ENCODE measurements around the gene JAK1. TPM values are rescaled to one million over a fixed set of nuclear protein-coding genes. Genes with fewer than 3 reads are reported as not detected.

JAK1 gene
- total RNA-seq, 4 donors from 2014 or later, result 102 to 165 (median 120) TPM

GRCh38 chr1:64848136-64848535 lies 118.2 kb downstream of the JAK1 start:
- intact Hi-C loops (cut with DNase I), result no loop called here
- H3K4me1 ChIP-seq, result no peaks in the 10 kb centered on the region
- H3K36me3 ChIP-seq, result peaks cover 23 to 37% of the 10 kb centered on the region in 2 donors
- no peak for DNase-seq
- no peaks in the 10 kb centered on the region for H3K27me3 ChIP-seq
- WGBS, 2 donors, result 84 to 95% methylated on average over 3 of the region's 3 CpGs
- TF ChIP-seq POLR2A (IDR thresholded peaks at IDR 0.05), result no peak
- TF ChIP-seq CTCF (IDR thresholded peaks at IDR 0.05), result no peak
- no peaks in the 10 kb centered on the region for H3K9me3 ChIP-seq
- H3K4me3 ChIP-seq (replicated peaks in 1 of 3), result no peak overlapping the region
- no peak overlapping the region for H3K27ac ChIP-seq

- peaks cover 23 to 37% of the 10 kb centered on the region in 2 donors for H3K36me3 ChIP-seq
- TF ChIP-seq CTCF (IDR thresholded peaks at IDR 0.05), result no peak
- TF ChIP-seq POLR2A (IDR thresholded peaks at IDR 0.05), result no peak
- H3K4me1 ChIP-seq, result no peaks in the 10 kb centered on the region
- no peak overlapping the region for H3K27ac ChIP-seq
- H3K27me3 ChIP-seq, result no peaks in the 10 kb centered on the region
- H3K9me3 ChIP-seq, result no peaks in the 10 kb centered on the region
- H3K4me3 ChIP-seq (replicated peaks in 1 of 3), result no peak overlapping the region
- WGBS, 2 donors, result 87 to 96% methylated on average over 4 of the region's 4 CpGs
- no peak for DNase-seq
- intact Hi-C loops (cut with DNase I), result no loop called here
These were observed 118.7 kb downstream of the JAK1 start for GRCh38 chr1:64847666-64848065.

GRCh38 chr1:64846573-64847430 lies 119.5 kb downstream of the JAK1 start:
- intact Hi-C loops (cut with DNase I), result no loop called here
- H3K4me1 ChIP-seq, result peaks cover 0 to 6% of the 10 kb centered on the region in 2 donors

GRCh38 chr1:64845831-64846425 lies 120.4 kb downstream of the JAK1 start:
- 98 to 99% methylated on average over 12 to 13 of the region's 13 CpGs for WGBS, 2 donors
- Histone ChIP-seq H3K27ac (no peak overlapping the region), H3K9me3 (no peaks in the 10 kb centered on the region), H3K4me3 (replicated peaks in 1 of 3) (no peak overlapping the region), H3K36me3 (peaks cover 30 to 41% of the 10 kb centered on the region in 2 donors), H3K4me1 (peaks cover 0 to 6% of the 10 kb centered on the region in 2 donors), H3K27me3 (no peaks in the 10 kb centered on the region)
- no peak for TF ChIP-seq POLR2A (IDR thresholded peaks at IDR 0.05)
- TF ChIP-seq CTCF (IDR thresholded peaks at IDR 0.05), result no peak
- no peak for DNase-seq
- intact Hi-C loops (cut with DNase I), result no loop called here

More at GRCh38 chr1:64846573-64847430, 119.5 kb downstream of the JAK1 start:
- TF ChIP-seq POLR2A (IDR thresholded peaks at IDR 0.05), result no peak
- TF ChIP-seq CTCF (IDR thresholded peaks at IDR 0.05), result no peak
- Histone ChIP-seq H3K36me3 (peaks cover 23 to 37% of the 10 kb centered on the region in 2 donors), H3K9me3 (no peaks in the 10 kb centered on the region), H3K27ac (no peak overlapping the region), H3K4me3 (replicated peaks in 1 of 3) (no peak overlapping the region), H3K27me3 (no peaks in the 10 kb centered on the region)
- DNase-seq, result no peak
- 91 to 92% methylated on average over 10 of the region's 10 CpGs for WGBS, 2 donors

DNA sequence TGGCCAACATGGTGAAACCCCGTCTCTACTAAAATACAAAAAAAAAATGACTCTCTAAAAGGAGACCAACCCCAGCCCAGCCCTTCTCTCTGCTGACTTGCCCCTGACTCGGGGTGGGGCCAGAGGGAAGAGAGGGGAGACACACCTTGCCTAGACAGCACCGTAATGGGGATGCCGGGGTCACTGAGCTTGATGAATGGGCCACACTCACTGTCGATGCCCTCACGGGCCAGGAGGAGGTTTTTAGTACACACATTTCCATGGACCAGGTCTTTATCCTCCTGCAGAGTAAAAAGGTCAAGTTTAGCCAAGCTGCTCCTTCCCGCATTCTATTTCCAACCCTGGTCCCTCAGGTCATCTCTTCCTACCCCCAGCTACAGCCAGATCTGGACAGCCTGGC lies 121.7 kb downstream of the JAK1 start:
- no peak for DNase-seq
- no peaks in the 10 kb centered on the region for H3K27me3 ChIP-seq
- peaks cover 42 to 43% of the 10 kb centered on the region in 2 donors for H3K36me3 ChIP-seq
- 94 to 96% methylated on average over 6 to 7 of the region's 7 CpGs for WGBS, 2 donors
- no peaks in the 10 kb centered on the region for H3K9me3 ChIP-seq
- TF ChIP-seq CTCF (IDR thresholded peaks at IDR 0.05) (no peak), POLR2A (IDR thresholded peaks at IDR 0.05) (no peak)
- no peak overlapping the region for H3K4me3 ChIP-seq (replicated peaks in 1 of 3)
- H3K4me1 ChIP-seq, result peaks cover 0 to 6% of the 10 kb centered on the region in 2 donors
- no peak overlapping the region for H3K27ac ChIP-seq
- intact Hi-C loops (cut with DNase I), result no loop called here
